Measurements from ENCODE around the gene MED6.

DNA sequence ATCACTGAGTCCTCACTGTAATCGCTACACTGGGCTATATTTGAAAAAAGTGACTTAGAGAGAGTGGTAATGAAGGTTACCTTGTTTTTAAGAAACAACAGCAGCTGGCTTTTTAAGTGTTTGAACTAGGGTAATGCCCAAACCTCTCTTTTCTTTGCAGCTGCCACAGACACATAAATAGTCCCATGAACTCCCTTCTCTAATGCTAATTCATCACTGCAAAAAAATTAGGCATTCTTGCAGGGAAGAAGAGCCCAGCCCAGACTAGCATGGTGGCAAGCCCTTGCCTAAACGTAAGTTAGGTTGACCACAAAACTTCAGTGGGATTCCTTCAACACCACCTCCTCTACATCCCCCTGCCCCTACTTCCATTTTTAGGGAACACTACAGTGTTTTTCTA, 17.9 kb upstream of the MED6 start:
- no peak for TF ChIP-seq GATA3 (IDR thresholded peaks at IDR 0.05; ENCODE audit: low read depth, low read length)
- TF ChIP-seq GATA2 (IDR thresholded peaks at IDR 0.05; ENCODE audit: low read depth, low read length) = no peak
